Neural cell (in vitro differentiated cells): Measurements from ENCODE around the gene BICC1. TPM values are rescaled to one million over a fixed set of nuclear protein-coding genes. Genes with fewer than 3 reads are reported as not detected.

Source experiments
- H2AFZ ChIP-seq: fragments of 200-600, 300-800 bp; sonication (generic), shearing (Covaris generic); 2 replicates; pipeline ENCODE4 v1.6.0; 2014; ENCODE audit warnings: low read depth, mild to moderate bottlenecking, antibody characterized with exemption, low read length, moderate library complexity
- H3F3A ChIP-seq: fragments of 200-600 bp; shearing (Covaris generic); 2 replicates; pipeline ENCODE4 v1.6.1; 2016; ENCODE audit warnings: mild to moderate bottlenecking, moderate library complexity, mixed read lengths, antibody characterized with exemption, low read length; ENCODE audit not compliant: insufficient read depth, poor library complexity, severe bottlenecking
- H3K27ac ChIP-seq: fragments of 200-600, 300-800 bp; sonication (generic), shearing (Covaris generic); 2 replicates; pipeline ENCODE4 v1.5.1; 2014; ENCODE audit warnings: mild to moderate bottlenecking, low read length, moderate library complexity
- H3K27me3 ChIP-seq: fragments of 300-800, 200-600 bp; sonication (generic), shearing (Covaris generic); 2 replicates; pipeline ENCODE4 v1.6.0; 2014; ENCODE audit warnings: mild to moderate bottlenecking, low read depth, low read length, moderate library complexity; ENCODE audit not compliant: insufficient read depth
- H3K36me3 ChIP-seq: fragments of 300-800, 200-600 bp; sonication (generic), shearing (Covaris generic); 2 replicates; pipeline ENCODE4 v1.5.1; 2014; ENCODE audit warnings: mild to moderate bottlenecking, antibody characterized with exemption, low read length, moderate library complexity; ENCODE audit not compliant: insufficient read depth
- H3K4me2 ChIP-seq: fragments of 300-800, 200-600 bp; sonication (generic), shearing (Covaris generic); 2 replicates; pipeline ENCODE4 v1.6.0; 2014; ENCODE audit warnings: mild to moderate bottlenecking, low read length
- H3K4me3 ChIP-seq: fragments of 300-800, 200-600 bp; sonication (generic), shearing (Covaris generic); 2 replicates; pipeline ENCODE4 v1.5.1; 2014; ENCODE audit warnings: mild to moderate bottlenecking, low read length, moderate library complexity
- H3K79me2 ChIP-seq: fragments of 200-600 bp; shearing (Covaris generic); replicated peaks from 2 replicates; pipeline ENCODE4 v1.6.0; 2014; ENCODE audit warnings: mild to moderate bottlenecking, low read length, moderate library complexity; ENCODE audit not compliant: insufficient read depth
- H3K9ac ChIP-seq: fragments of 300-800, 200-600 bp; sonication (generic), shearing (Covaris generic); 2 replicates; pipeline ENCODE4 v1.6.1; 2016; ENCODE audit warnings: mild to moderate bottlenecking, low read length, mixed read lengths
- H3K9me2 ChIP-seq: fragments of 200-600 bp; shearing (Covaris generic); 2 replicates; pipeline ENCODE4 v1.6.1; 2016; ENCODE audit warnings: mild to moderate bottlenecking, low read length, mixed read lengths; ENCODE audit not compliant: insufficient read depth
- H3K9me3 ChIP-seq: fragments of 200-600, 300-800 bp; sonication (generic), shearing (Covaris generic); 2 replicates; pipeline ENCODE4 v1.6.1; 2016; ENCODE audit warnings: mild to moderate bottlenecking, mixed run types, low read length, moderate library complexity, mixed read lengths
- H4K20me1 ChIP-seq: fragments of 200-600 bp; shearing (Covaris generic); 2 replicates; pipeline ENCODE4 v1.6.1; 2016; ENCODE audit warnings: mild to moderate bottlenecking, mixed run types; ENCODE audit not compliant: insufficient read depth
- EP300 ChIP-seq: fragments of 450-650 bp; conservative IDR thresholded peaks from 2 replicates; pipeline ENCODE4 v1.6.1; 2014; ENCODE audit warnings: antibody characterized with exemption, mild to moderate bottlenecking, moderate library complexity; ENCODE audit not compliant: poor library complexity, severe bottlenecking
- EZH2 ChIP-seq: fragments of 200-600, 300-800 bp; shearing (Covaris generic), sonication (generic); IDR thresholded peaks from 2 replicates; pipeline ENCODE4 v1.6.1; 2014; ENCODE audit warnings: antibody characterized with exemption, low read length, borderline replicate concordance, mild to moderate bottlenecking; ENCODE audit not compliant: insufficient read depth, poor library complexity, severe bottlenecking
- MXI1 ChIP-seq: fragments of 450-650 bp; conservative IDR thresholded peaks from 2 replicates; pipeline ENCODE4 v1.6.1; 2014; ENCODE audit warnings: antibody characterized with exemption, mild to moderate bottlenecking; ENCODE audit not compliant: poor library complexity, severe bottlenecking
- POLR2AphosphoS5 ChIP-seq: IDR thresholded peaks from 2 replicates; pipeline ENCODE4 v1.6.1; 2012
- RAD21 ChIP-seq: fragments of 450-650 bp; conservative IDR thresholded peaks from 2 replicates; pipeline ENCODE4 v1.6.1; 2014; ENCODE audit warnings: antibody characterized with exemption, mild to moderate bottlenecking, moderate library complexity
- SMC3 ChIP-seq: fragments of 450-650 bp; conservative IDR thresholded peaks from 2 replicates; pipeline ENCODE4 v1.6.1; 2014; ENCODE audit warnings: antibody characterized with exemption, mild to moderate bottlenecking, moderate library complexity; ENCODE audit not compliant: poor library complexity
- TAF1 ChIP-seq: IDR thresholded peaks from 2 replicates; pipeline ENCODE4 v1.6.1; 2012; ENCODE audit warnings: low read depth
- polyA plus RNA-seq: library from polyadenylated mRNA; depleted of rRNA; stranded (reverse); fragments of >200 nt; gene quantifications from 2 replicates; pipeline ENCODE4 v1.2.3, GENCODE V29; 2014
- TF ChIP-seq, protein P1 (sequence below): IDR thresholded peaks from 2 replicates; pipeline ENCODE4 v1.6.1; 2012; ENCODE audit warnings: borderline replicate concordance
- TF ChIP-seq, protein P2 (sequence below): fragments of 450-650 bp; IDR thresholded peaks from 2 replicates; pipeline ENCODE4 v1.5.1; 2014; ENCODE audit warnings: antibody characterized with exemption, mild to moderate bottlenecking, moderate library complexity; ENCODE audit not compliant: poor library complexity, severe bottlenecking

The BICC1 gene
- polyA plus RNA-seq, 1 donor from 2014 or later: 7.6 TPM

DNA sequence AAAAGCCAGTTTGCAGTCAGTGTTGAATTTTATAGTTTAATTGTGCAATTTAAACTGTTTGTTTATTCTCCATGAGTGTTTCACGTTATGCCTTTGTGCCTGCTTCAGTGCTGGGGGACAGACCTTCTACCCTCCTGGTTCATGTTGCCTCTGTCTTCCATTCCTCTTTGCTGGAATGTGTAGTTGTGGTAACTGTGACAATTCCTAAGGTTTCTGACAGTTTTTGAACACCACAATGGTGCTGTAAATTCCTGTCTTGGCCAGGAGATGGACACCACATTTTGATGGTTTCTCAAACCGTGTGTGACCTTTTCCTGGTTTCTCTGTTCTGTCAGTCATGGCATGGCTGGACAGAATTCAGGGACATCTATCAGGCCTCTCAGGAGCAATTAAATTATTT lies 201.7 kb downstream of the BICC1 start:
- Histone ChIP-seq H4K20me1 (no peaks in the 10 kb centered on the region), H3K36me3 (no peaks in the 10 kb centered on the region), H3K27me3 (no peaks in the 10 kb centered on the region), H3K4me2 (no peak overlapping the region), H3K27ac (no peak overlapping the region), H3K9ac (no peak overlapping the region), H2AFZ (no peak overlapping the region), H3K9me2 (no peaks in the 10 kb centered on the region), H3K4me3 (no peak overlapping the region), H3K79me2 (no peaks in the 10 kb centered on the region), H3F3A (no peaks in the 10 kb centered on the region), H3K9me3 (no peaks in the 10 kb centered on the region)
- TF ChIP-seq, protein P1, sequence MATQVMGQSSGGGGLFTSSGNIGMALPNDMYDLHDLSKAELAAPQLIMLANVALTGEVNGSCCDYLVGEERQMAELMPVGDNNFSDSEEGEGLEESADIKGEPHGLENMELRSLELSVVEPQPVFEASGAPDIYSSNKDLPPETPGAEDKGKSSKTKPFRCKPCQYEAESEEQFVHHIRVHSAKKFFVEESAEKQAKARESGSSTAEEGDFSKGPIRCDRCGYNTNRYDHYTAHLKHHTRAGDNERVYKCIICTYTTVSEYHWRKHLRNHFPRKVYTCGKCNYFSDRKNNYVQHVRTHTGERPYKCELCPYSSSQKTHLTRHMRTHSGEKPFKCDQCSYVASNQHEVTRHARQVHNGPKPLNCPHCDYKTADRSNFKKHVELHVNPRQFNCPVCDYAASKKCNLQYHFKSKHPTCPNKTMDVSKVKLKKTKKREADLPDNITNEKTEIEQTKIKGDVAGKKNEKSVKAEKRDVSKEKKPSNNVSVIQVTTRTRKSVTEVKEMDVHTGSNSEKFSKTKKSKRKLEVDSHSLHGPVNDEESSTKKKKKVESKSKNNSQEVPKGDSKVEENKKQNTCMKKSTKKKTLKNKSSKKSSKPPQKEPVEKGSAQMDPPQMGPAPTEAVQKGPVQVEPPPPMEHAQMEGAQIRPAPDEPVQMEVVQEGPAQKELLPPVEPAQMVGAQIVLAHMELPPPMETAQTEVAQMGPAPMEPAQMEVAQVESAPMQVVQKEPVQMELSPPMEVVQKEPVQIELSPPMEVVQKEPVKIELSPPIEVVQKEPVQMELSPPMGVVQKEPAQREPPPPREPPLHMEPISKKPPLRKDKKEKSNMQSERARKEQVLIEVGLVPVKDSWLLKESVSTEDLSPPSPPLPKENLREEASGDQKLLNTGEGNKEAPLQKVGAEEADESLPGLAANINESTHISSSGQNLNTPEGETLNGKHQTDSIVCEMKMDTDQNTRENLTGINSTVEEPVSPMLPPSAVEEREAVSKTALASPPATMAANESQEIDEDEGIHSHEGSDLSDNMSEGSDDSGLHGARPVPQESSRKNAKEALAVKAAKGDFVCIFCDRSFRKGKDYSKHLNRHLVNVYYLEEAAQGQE: no peak
- TF ChIP-seq EP300: no peak
- no peak for TF ChIP-seq TAF1
- TF ChIP-seq RAD21: no peak
- no peak for TF ChIP-seq MXI1
- TF ChIP-seq, protein P2, sequence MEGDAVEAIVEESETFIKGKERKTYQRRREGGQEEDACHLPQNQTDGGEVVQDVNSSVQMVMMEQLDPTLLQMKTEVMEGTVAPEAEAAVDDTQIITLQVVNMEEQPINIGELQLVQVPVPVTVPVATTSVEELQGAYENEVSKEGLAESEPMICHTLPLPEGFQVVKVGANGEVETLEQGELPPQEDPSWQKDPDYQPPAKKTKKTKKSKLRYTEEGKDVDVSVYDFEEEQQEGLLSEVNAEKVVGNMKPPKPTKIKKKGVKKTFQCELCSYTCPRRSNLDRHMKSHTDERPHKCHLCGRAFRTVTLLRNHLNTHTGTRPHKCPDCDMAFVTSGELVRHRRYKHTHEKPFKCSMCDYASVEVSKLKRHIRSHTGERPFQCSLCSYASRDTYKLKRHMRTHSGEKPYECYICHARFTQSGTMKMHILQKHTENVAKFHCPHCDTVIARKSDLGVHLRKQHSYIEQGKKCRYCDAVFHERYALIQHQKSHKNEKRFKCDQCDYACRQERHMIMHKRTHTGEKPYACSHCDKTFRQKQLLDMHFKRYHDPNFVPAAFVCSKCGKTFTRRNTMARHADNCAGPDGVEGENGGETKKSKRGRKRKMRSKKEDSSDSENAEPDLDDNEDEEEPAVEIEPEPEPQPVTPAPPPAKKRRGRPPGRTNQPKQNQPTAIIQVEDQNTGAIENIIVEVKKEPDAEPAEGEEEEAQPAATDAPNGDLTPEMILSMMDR: no peak
- TF ChIP-seq EZH2: no peak
- no peak for TF ChIP-seq POLR2AphosphoS5
- no peak for TF ChIP-seq SMC3

DNA sequence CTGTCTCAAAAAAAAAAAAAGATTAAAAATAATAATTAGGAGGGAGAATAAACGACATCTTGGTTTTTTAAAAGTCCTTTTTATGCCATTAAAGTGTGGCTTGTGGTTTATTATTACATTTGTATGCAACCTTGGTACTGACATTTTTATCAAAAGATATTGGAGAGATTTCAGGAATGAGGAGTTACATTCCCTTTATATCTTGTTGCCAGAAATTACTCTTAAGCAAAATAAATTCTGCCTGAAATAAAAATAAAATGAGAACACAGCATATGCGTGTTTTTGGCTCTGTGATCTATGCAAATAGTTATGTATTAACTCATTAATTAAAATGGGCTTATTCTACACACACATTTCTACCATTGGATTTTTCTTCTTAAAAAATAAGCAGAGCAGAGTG lies 202.4 kb downstream of the BICC1 start:
- Histone ChIP-seq H3K79me2 (no peaks in the 10 kb centered on the region), H3K9me2 (no peaks in the 10 kb centered on the region), H3K4me2 (no peak overlapping the region), H3K9me3 (no peaks in the 10 kb centered on the region), H3K27ac (no peak overlapping the region), H2AFZ (no peak overlapping the region), H3K36me3 (no peaks in the 10 kb centered on the region), H4K20me1 (no peaks in the 10 kb centered on the region), H3K9ac (no peak overlapping the region), H3F3A (no peaks in the 10 kb centered on the region), H3K4me3 (no peak overlapping the region), H3K27me3 (no peaks in the 10 kb centered on the region)
- TF ChIP-seq, protein P1: no peak
- TF ChIP-seq POLR2AphosphoS5 (no peak), RAD21 (no peak), EP300 (no peak), TAF1 (no peak), EZH2 (no peak), MXI1 (no peak), SMC3 (no peak)
- TF ChIP-seq, protein P2: no peak
